ENCODE measurements around the gene CYSLTR2. TPM values are rescaled to one million over a fixed set of nuclear protein-coding genes. Genes with fewer than 3 reads are reported as not detected.

Gene CYSLTR2
- total and polyA plus RNA-seq, 2 donors (not counting 1 experiment from before 2014, with no cell fraction given): 0.09 TPM; not detected in 1

DNA sequence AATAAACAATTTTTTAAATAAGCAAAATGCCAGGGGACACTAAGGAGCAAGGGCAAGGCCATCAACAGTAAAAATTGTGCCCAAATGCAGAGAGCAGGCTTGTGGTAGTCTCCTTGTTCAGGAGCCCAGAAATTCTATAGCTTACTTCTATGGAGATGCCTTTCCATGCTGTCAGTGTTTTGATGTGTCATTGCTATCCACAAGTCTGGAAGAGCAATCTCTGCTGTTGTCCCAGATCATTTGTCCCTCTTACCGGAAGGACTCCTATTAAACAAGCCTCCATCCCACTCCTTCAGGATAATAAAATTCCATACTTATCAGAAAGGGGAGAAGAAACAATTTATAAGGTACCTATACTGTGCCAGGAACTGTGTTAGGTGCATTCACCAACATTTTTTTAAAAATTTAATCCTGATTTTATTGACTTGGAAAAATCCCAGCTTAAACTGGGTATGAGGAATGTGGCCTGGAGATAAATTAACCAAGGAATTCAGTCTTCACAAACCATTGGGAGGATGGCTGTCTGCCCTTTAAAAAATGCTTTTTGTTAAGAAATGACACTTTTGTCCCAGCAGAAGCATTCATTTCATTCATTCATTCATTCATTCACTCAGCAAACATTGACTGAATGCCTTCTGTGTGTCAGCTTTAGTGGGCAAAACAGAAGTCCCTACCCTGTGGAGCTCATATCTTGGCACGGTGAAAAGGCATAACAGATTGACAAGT is 26.8 kb upstream of the CYSLTR2 start:
- POLR2A ChIA-PET: no interaction called here
- Histone ChIP-seq H3K9me3 (ENCODE audit: control extremely low read depth in 1 of 3, control insufficient read depth in 2 of 3, insufficient read depth in 1 of 3, low read length in 2 of 3) (peaks cover 1 to 7% (median 2%) of the 10 kb centered on the region in 3 donors), H4K20me1 (ENCODE audit: control insufficient read depth, insufficient read depth, low read length, poor library complexity, severe bottlenecking) (no peaks in the 10 kb centered on the region), H3K79me2 (ENCODE audit: control insufficient read depth, insufficient read depth, low read length) (no peaks in the 10 kb centered on the region), H2AFZ (ENCODE audit: insufficient read depth, low read depth, low read length, poor library complexity, severe bottlenecking) (no peak overlapping the region), H3K4me3 (ENCODE audit: control extremely low read depth in 1 of 5, extremely low read depth in 1 of 5, insufficient read depth in 1 of 5, low read depth in 2 of 5, low read length in 4 of 5) (no peak overlapping the region), H3K4me2 (replicated peaks; ENCODE audit: low read depth, low read length, poor library complexity, severe bottlenecking) (no peak overlapping the region), H3K27ac (ENCODE audit: low read length in 2 of 2) (no peak overlapping the region), H3K36me3 (replicated peaks in 1 of 2; ENCODE audit: control extremely low read depth in 1 of 2, control insufficient read depth in 1 of 2, extremely low read depth in 1 of 2, insufficient read depth in 2 of 2, low read length in 1 of 2) (no peaks in the 10 kb centered on the region), H3K9ac (ENCODE audit: low read length) (no peak overlapping the region), H3K27me3 (replicated peaks in 1 of 4; ENCODE audit: control extremely low read depth in 1 of 4, control insufficient read depth in 3 of 4, insufficient read depth in 4 of 4, low read length in 3 of 4) (peaks cover 0 to 5% (median 1%) of the 10 kb centered on the region in 4 experiments), H3K4me1 (ENCODE audit: control insufficient read depth in 2 of 2, insufficient read depth in 2 of 2, low read length in 2 of 2) (no peaks in the 10 kb centered on the region)
- peaks cover 9% of the 10 kb centered on the region for H3K27me3 Mint-ChIP-seq
- intact Hi-C loops (cut with micrococcal nuclease): no loop called here
- ATAC-seq (ENCODE audit: low read depth) (no peak), DNase-seq (no peak)
- H3K9me3 Mint-ChIP-seq (ENCODE audit: insufficient read depth): peaks cover 6% of the 10 kb centered on the region
- H3K4me1 Mint-ChIP-seq: no peaks in the 10 kb centered on the region
- H3K4me3 Mint-ChIP-seq: no peak overlapping the region
- no peak for TF ChIP-seq EZH2 (IDR thresholded peaks at IDR 0.05; ENCODE audit: borderline replicate concordance, insufficient read depth, low read depth, low read length, poor library complexity, severe bottlenecking)
- TF ChIP-seq, protein P1, sequence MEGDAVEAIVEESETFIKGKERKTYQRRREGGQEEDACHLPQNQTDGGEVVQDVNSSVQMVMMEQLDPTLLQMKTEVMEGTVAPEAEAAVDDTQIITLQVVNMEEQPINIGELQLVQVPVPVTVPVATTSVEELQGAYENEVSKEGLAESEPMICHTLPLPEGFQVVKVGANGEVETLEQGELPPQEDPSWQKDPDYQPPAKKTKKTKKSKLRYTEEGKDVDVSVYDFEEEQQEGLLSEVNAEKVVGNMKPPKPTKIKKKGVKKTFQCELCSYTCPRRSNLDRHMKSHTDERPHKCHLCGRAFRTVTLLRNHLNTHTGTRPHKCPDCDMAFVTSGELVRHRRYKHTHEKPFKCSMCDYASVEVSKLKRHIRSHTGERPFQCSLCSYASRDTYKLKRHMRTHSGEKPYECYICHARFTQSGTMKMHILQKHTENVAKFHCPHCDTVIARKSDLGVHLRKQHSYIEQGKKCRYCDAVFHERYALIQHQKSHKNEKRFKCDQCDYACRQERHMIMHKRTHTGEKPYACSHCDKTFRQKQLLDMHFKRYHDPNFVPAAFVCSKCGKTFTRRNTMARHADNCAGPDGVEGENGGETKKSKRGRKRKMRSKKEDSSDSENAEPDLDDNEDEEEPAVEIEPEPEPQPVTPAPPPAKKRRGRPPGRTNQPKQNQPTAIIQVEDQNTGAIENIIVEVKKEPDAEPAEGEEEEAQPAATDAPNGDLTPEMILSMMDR (IDR thresholded peaks at IDR 0.05): no peak
- 80% methylated on average over 1 of the region's 2 CpGs for WGBS (ENCODE audit: insufficient coverage)
- no peak overlapping the region for H3K27ac Mint-ChIP-seq
- CTCF ChIA-PET: no interaction called here

DNA sequence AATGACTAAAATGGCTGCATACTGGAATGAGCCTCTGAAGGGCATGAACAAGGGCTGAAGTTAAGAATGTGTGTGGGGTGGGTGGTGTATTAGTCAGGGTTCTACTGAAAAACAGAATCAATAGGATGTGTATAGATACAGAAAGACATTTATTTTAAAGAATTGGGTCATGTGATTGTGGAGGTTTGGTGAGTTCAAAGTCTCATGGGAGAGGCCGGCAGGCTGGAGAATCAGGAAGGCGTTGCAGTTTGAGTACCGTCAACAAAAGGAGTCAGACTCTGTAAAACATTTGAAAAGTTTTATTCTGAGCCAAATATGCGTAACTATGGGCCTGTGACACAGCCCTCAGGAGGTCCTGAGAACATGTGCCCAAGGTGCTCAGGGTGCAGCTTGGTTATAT is 24.5 kb upstream of the CYSLTR2 start:
- no peak overlapping the region for H3K4me3 ChIP-seq (ENCODE audit: control extremely low read depth in 1 of 5, extremely low read depth in 1 of 5, insufficient read depth in 1 of 5, low read depth in 2 of 5, low read length in 4 of 5)
- peaks cover 6% of the 10 kb centered on the region for H3K9me3 Mint-ChIP-seq (ENCODE audit: insufficient read depth)
- no peak overlapping the region for H3K4me2 ChIP-seq (replicated peaks; ENCODE audit: low read depth, low read length, poor library complexity, severe bottlenecking)
- no peak overlapping the region for H3K9ac ChIP-seq (ENCODE audit: low read length)
- no peaks in the 10 kb centered on the region for H3K36me3 ChIP-seq (replicated peaks in 1 of 2; ENCODE audit: control extremely low read depth in 1 of 2, control insufficient read depth in 1 of 2, extremely low read depth in 1 of 2, insufficient read depth in 2 of 2, low read length in 1 of 2)
- no peaks in the 10 kb centered on the region for H3K79me2 ChIP-seq (ENCODE audit: control insufficient read depth, insufficient read depth, low read length)
- H3K27me3 ChIP-seq (replicated peaks in 1 of 4; ENCODE audit: control extremely low read depth in 1 of 4, control insufficient read depth in 3 of 4, insufficient read depth in 4 of 4, low read length in 3 of 4): peaks cover 0 to 10% (median 1%) of the 10 kb centered on the region in 4 experiments
- H3K4me1 ChIP-seq (ENCODE audit: control insufficient read depth in 2 of 2, insufficient read depth in 2 of 2, low read length in 2 of 2): no peaks in the 10 kb centered on the region
- ChIA-PET CTCF (no interaction called here), POLR2A (no interaction called here)
- peaks cover 16% of the 10 kb centered on the region for H3K27me3 Mint-ChIP-seq
- no peaks in the 10 kb centered on the region for H3K4me1 Mint-ChIP-seq
- H4K20me1 ChIP-seq (ENCODE audit: control insufficient read depth, insufficient read depth, low read length, poor library complexity, severe bottlenecking): no peaks in the 10 kb centered on the region
- no peak for DNase-seq
- H3K9me3 ChIP-seq (ENCODE audit: control extremely low read depth in 1 of 3, control insufficient read depth in 2 of 3, insufficient read depth in 1 of 3, low read length in 2 of 3): peaks cover 0 to 9% (median under 1%) of the 10 kb centered on the region in 3 donors
- H3K27ac ChIP-seq (ENCODE audit: low read length in 2 of 2): no peak overlapping the region
- WGBS (ENCODE audit: insufficient coverage): 87% methylated on average over 3 of the region's 4 CpGs
- no peak overlapping the region for H3K4me3 Mint-ChIP-seq
- intact Hi-C loops (cut with micrococcal nuclease): no loop called here
- no peak overlapping the region for H3K27ac Mint-ChIP-seq
- no peak for TF ChIP-seq EZH2 (IDR thresholded peaks at IDR 0.05; ENCODE audit: borderline replicate concordance, insufficient read depth, low read depth, low read length, poor library complexity, severe bottlenecking)
- TF ChIP-seq, protein P1 (IDR thresholded peaks at IDR 0.05): no peak
- no peak for ATAC-seq (ENCODE audit: low read depth)
- H2AFZ ChIP-seq (ENCODE audit: insufficient read depth, low read depth, low read length, poor library complexity, severe bottlenecking): no peak overlapping the region

Measured in B cell (primary cell).